Lower leg skin (tissue), 4 donors: ENCODE measurements around the gene SUGCT. TPM values are rescaled to one million over a fixed set of nuclear protein-coding genes. Genes with fewer than 3 reads are reported as not detected.

ENCODE experiments used
- DNase-seq, 2 donors: peaks; one replicate each; pipeline ENCODE4 v3.0.0-alpha.2; 2019; ENCODE audit warnings: low spot score in 2 of 2
- H3K4me3 ChIP-seq: fragments of 200-600 bp; sonication (generic); 2 replicates; pipeline ENCODE4 v1.5.1; 2017; ENCODE audit warnings: mild to moderate bottlenecking, low read depth; ENCODE audit not compliant: poor library complexity, severe bottlenecking
- POLR2A ChIP-seq, 2 donors: fragments of 450-650 bp; IDR thresholded peaks; one replicate each; pipeline ENCODE4 v1.6.1; 2016 to 2017; ENCODE audit warnings: antibody characterized with exemption in 2 of 2, mild to moderate bottlenecking in 1 of 2, moderate library complexity in 1 of 2
- WGBS, 2 donors: methylation state at CpG; one replicate each; pipeline ENCODE4 v1.1.5; 2018; 5-methylcytosine and 5-hydroxymethylcytosine counted together
- intact Hi-C: fragments of 100-400 bp; cut with DNase I; formaldehyde crosslinking; loops from one replicate; pipeline ENCODE4 v1.15.0; 2023; ENCODE audit warnings: low total_unique reads
- total RNA-seq, 4 donors: library from RNA; depleted of rRNA; stranded (reverse); fragments of >200 nt; gene quantifications; one replicate each; pipeline ENCODE4 v1.1.0, GENCODE V29; 2016
- TF ChIP-seq, protein P1 (sequence below), 3 donors: fragments of 450-650 bp; IDR thresholded peaks; one replicate each; pipeline ENCODE4 v1.5.1; 2016; ENCODE audit warnings: antibody characterized with exemption in 3 of 3, mild to moderate bottlenecking in 3 of 3, moderate library complexity in 2 of 3

SUGCT gene
- total RNA-seq, 4 donors from 2014 or later: 0.49 to 1.6 (median 0.59) TPM; not detected in 1

- DNase-seq: no peak
- 36 to 62% methylated on average over 4 of the region's 4 CpGs for WGBS, 2 donors
- TF ChIP-seq, protein P1, sequence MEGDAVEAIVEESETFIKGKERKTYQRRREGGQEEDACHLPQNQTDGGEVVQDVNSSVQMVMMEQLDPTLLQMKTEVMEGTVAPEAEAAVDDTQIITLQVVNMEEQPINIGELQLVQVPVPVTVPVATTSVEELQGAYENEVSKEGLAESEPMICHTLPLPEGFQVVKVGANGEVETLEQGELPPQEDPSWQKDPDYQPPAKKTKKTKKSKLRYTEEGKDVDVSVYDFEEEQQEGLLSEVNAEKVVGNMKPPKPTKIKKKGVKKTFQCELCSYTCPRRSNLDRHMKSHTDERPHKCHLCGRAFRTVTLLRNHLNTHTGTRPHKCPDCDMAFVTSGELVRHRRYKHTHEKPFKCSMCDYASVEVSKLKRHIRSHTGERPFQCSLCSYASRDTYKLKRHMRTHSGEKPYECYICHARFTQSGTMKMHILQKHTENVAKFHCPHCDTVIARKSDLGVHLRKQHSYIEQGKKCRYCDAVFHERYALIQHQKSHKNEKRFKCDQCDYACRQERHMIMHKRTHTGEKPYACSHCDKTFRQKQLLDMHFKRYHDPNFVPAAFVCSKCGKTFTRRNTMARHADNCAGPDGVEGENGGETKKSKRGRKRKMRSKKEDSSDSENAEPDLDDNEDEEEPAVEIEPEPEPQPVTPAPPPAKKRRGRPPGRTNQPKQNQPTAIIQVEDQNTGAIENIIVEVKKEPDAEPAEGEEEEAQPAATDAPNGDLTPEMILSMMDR (IDR thresholded peaks at IDR 0.05): no peak
- no peak for TF ChIP-seq POLR2A (IDR thresholded peaks at IDR 0.05)
- H3K4me3 ChIP-seq: no peak overlapping the region
- intact Hi-C loops: no loop called here
Observed at GRCh38 chr7:40815512-40815911, 680.7 kb downstream of the SUGCT start.

- DNase-seq: no peak
- WGBS, 2 donors: 95 to 97% methylated on average over 1 of the region's 1 CpG
- intact Hi-C loops: no loop called here
- H3K4me3 ChIP-seq: no peak overlapping the region
- no peak for TF ChIP-seq POLR2A (IDR thresholded peaks at IDR 0.05)
- TF ChIP-seq, protein P1 (IDR thresholded peaks at IDR 0.05): no peak
Observed at GRCh38 chr7:40822861-40823260, 688.1 kb downstream of the SUGCT start.

GRCh38 chr7:40824461-40824860 is 689.7 kb downstream of the SUGCT start:
- WGBS, 2 donors: 45 to 64% methylated on average over 3 of the region's 3 CpGs
- no peak for DNase-seq
- no peak overlapping the region for H3K4me3 ChIP-seq
- TF ChIP-seq POLR2A (IDR thresholded peaks at IDR 0.05): no peak
- TF ChIP-seq, protein P1 (IDR thresholded peaks at IDR 0.05): no peak
- intact Hi-C loops: no loop called here

- DNase-seq: no peak
- intact Hi-C loops: no loop called here
- 43 to 52% methylated on average over 3 of the region's 3 CpGs for WGBS, 2 donors
- TF ChIP-seq, protein P1 (IDR thresholded peaks at IDR 0.05): no peak
- TF ChIP-seq POLR2A (IDR thresholded peaks at IDR 0.05): no peak
- H3K4me3 ChIP-seq: no peak overlapping the region
Observed at GRCh38 chr7:40826411-40827221, 691.8 kb downstream of the SUGCT start.

DNA sequence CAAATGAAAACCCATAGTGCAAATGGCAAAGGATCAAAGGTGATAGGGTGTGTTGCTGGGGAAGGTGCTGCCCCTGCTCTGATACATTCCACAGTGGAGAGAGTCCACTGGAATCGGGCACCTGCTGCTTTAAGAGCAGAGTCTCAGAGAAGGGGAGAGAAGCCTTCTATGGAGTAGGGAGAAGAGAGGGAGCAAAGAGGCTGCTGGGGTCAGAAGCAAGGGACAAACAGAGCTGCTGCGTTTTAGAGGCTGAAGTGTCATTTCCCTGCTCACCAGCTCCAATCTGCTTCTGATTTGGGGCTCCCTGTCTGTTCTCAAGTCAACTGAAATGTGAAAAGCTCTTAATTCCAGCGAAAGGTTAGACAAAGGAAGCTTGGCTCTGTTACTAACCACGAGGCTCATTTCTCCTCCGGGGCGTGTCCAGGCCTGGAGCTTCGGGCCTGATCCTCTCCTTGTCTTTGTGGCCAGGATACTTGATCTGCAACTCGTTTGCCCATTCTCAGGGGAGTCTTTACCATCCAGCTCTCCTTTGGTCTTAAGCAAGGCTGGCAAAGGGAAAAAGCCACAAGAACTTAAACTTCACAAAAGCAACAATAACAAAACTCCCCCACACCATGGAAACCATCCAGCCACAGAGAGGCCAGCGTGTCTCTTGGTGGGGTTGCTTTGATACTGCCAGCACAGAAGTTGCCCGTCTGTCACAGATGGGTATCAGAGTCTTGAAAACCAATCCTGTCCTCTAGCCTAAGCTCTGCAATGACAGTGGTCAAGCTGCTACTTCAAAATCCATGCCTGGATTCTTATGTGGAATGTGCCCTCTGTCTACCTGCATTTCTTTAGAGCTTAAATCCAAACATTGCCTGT is 692.6 kb downstream of the SUGCT start:
- no peak overlapping the region for H3K4me3 ChIP-seq
- intact Hi-C loops: no loop called here
- 31 to 44% methylated on average over 10 of the region's 10 CpGs for WGBS, 2 donors
- TF ChIP-seq, protein P1 (IDR thresholded peaks at IDR 0.05): no peak
- no peak for TF ChIP-seq POLR2A (IDR thresholded peaks at IDR 0.05)
- DNase-seq: peak in 1 of 2 donors; percentile 84
